Tibial nerve (tissue), 4 donors: ENCODE measurements around the gene FMO2. TPM values are rescaled to one million over a fixed set of nuclear protein-coding genes. Genes with fewer than 3 reads are reported as not detected.

Experiments
- DNase-seq, 2 donors: peaks; one replicate each; pipeline ENCODE4 v3.0.0-alpha.2; 2019; ENCODE audit warnings: low spot score in 2 of 2
- H3K27ac ChIP-seq, 4 donors: fragments of 200-600 bp; sonication (generic) in 3 of 4; one replicate each; pipeline ENCODE4 v1.5.1; 2017 to 2019; ENCODE audit warnings: mild to moderate bottlenecking in 1 of 4
- H3K27me3 ChIP-seq, 2 donors: fragments of 200-600 bp; sonication (generic) in 1 of 2; one replicate each; pipeline versions ENCODE4 v1.5.1 to v1.6.0; 2017 to 2019
- H3K36me3 ChIP-seq, 3 donors: fragments of 200-600 bp; sonication (generic); one replicate each; pipeline ENCODE4 v1.5.1; 2018 to 2019
- H3K4me1 ChIP-seq, 4 donors: fragments of 200-600 bp; sonication (generic) in 3 of 4; one replicate each; pipeline ENCODE4 v1.5.1; 2017 to 2019
- H3K4me3 ChIP-seq, 4 donors: fragments of 200-600 bp; sonication (generic) in 3 of 4; one replicate each; pipeline ENCODE4 v1.5.1; 2017 to 2019; ENCODE audit warnings: mild to moderate bottlenecking in 1 of 4, moderate library complexity in 1 of 4
- H3K9me3 ChIP-seq, 4 donors: fragments of 200-600 bp; sonication (generic) in 3 of 4; one replicate each; pipeline ENCODE4 v1.5.1; 2017 to 2019
- EP300 ChIP-seq, 2 donors: sonication (generic); formaldehyde crosslinking; IDR thresholded peaks; one replicate each; pipeline ENCODE4 v1.6.1; 2017; ENCODE audit warnings: antibody characterized with exemption in 2 of 2, mild to moderate bottlenecking in 1 of 2
- POLR2A ChIP-seq, 2 donors: fragments of 450-650 bp; IDR thresholded peaks; one replicate each; pipeline ENCODE4 v1.6.1; 2017; ENCODE audit warnings: antibody characterized with exemption in 2 of 2, mild to moderate bottlenecking in 2 of 2, moderate library complexity in 2 of 2
- WGBS, 2 donors: methylation state at CpG; one replicate each; pipeline ENCODE4 v1.1.5; 2018; 5-methylcytosine and 5-hydroxymethylcytosine counted together
- total RNA-seq, 4 donors: library from RNA; depleted of rRNA; stranded (reverse); fragments of >200 nt; gene quantifications; one replicate each; pipeline ENCODE4 v1.1.0, GENCODE V29; 2016
- TF ChIP-seq, protein P1 (sequence below), 5 experiments: fragments of 200-600 bp in 3 of 5; fragments of 450-650 bp in 2 of 5; sonication (generic) in 3 of 5; IDR thresholded peaks; one replicate each; pipeline ENCODE4 v1.5.1; 2016 to 2019; ENCODE audit warnings: antibody characterized with exemption in 5 of 5, mild to moderate bottlenecking in 3 of 5, moderate library complexity in 2 of 5

The FMO2 gene
- total RNA-seq, 4 donors from 2014 or later, result 25.7 to 36.6 (median 33.7) TPM

DNA sequence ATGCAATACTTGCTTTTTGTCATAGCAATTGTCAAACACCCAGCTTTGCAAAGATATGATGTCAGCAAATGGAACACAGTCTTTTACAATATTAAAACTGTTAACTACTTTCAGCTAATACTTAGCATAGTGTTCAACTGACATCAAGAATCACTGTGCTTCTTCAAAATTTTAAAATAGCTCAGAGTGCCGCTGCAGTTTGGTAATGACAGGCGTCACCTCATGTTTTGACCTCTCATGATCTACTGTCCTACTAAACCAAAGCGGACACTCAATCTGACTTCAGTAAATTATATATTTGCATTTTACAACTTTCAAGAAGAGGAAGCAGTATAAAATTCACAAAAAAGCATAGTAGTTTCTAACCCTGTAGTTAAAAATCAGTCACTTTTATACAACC is 65.2 kb downstream of the FMO2 start:
- 83 to 90% methylated on average over 3 of the region's 3 CpGs for WGBS, 2 donors
- Histone ChIP-seq H3K27ac (no peak overlapping the region), H3K4me1 (peaks cover 0 to 13% (median 4%) of the 10 kb centered on the region in 4 donors), H3K4me3 (no peak overlapping the region), H3K9me3 (no peaks in the 10 kb centered on the region), H3K27me3 (peaks cover 0 to 10% of the 10 kb centered on the region in 2 donors), H3K36me3 (no peaks in the 10 kb centered on the region)
- TF ChIP-seq POLR2A (IDR thresholded peaks at IDR 0.05), result no peak
- TF ChIP-seq, protein P1, sequence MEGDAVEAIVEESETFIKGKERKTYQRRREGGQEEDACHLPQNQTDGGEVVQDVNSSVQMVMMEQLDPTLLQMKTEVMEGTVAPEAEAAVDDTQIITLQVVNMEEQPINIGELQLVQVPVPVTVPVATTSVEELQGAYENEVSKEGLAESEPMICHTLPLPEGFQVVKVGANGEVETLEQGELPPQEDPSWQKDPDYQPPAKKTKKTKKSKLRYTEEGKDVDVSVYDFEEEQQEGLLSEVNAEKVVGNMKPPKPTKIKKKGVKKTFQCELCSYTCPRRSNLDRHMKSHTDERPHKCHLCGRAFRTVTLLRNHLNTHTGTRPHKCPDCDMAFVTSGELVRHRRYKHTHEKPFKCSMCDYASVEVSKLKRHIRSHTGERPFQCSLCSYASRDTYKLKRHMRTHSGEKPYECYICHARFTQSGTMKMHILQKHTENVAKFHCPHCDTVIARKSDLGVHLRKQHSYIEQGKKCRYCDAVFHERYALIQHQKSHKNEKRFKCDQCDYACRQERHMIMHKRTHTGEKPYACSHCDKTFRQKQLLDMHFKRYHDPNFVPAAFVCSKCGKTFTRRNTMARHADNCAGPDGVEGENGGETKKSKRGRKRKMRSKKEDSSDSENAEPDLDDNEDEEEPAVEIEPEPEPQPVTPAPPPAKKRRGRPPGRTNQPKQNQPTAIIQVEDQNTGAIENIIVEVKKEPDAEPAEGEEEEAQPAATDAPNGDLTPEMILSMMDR (IDR thresholded peaks at IDR 0.05), result no peak
- TF ChIP-seq EP300 (IDR thresholded peaks at IDR 0.05), result no peak
- DNase-seq, result no peak

DNA sequence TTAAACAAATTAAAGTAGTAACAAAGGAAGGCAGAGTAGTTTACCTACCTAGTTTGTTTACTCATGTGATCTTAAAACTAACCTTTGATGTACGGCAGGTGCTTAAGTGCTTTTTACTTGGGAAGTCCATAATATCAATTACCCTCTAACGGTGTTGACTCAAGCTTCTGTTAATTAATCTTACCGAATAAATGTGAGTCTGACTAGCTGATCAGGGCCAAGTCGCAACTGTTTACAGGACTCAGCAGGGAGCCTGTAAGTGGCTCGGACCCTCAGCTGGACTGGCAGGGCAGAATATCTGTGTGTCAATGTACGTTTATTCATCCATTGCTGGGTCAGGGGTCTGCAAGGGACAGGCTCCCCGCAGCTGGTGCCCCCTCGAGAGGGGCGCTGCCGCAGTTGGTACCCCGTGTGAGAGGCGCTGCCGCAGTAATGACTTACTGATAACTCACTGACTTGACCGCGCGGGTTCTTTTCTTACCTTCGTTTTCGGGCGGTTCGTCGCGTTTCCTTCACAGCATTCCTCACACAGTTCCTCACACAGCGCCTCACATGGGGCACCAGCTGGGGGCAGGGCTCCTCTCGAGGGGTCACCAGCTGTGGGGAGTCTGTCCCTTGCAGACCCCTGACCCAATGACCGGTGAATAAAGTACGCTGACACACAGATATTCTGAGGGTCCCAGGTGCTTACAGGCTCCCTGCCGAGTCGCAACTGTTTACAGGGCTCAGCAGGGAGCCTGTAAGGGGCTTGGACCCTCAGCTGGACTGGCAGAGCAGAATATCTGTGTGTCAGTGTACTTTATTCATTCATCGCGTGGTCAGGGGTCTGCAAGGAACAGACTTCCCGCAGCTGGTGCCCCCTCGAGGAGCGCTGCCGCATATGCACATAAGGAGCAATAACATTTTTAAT is 66.2 kb downstream of the FMO2 start:
- Histone ChIP-seq H3K27ac (peak overlapping the region in 1 of 4 donors; percentile 52), H3K4me3 (peak overlapping the region; percentile 20 to 57 (median 38)), H3K27me3 (peaks cover 0 to 10% of the 10 kb centered on the region in 2 donors), H3K36me3 (no peaks in the 10 kb centered on the region), H3K9me3 (no peaks in the 10 kb centered on the region), H3K4me1 (peaks cover 0 to 13% (median 4%) of the 10 kb centered on the region in 4 donors)
- 12% methylated on average over 28 of the region's 34 CpGs for WGBS, 2 donors
- TF ChIP-seq, protein P1 (IDR thresholded peaks at IDR 0.05), result peak; percentile 28 to 54 (median 44)
- TF ChIP-seq EP300 (IDR thresholded peaks at IDR 0.05), result no peak
- TF ChIP-seq POLR2A (IDR thresholded peaks at IDR 0.05), result no peak
- no peak for DNase-seq

DNA sequence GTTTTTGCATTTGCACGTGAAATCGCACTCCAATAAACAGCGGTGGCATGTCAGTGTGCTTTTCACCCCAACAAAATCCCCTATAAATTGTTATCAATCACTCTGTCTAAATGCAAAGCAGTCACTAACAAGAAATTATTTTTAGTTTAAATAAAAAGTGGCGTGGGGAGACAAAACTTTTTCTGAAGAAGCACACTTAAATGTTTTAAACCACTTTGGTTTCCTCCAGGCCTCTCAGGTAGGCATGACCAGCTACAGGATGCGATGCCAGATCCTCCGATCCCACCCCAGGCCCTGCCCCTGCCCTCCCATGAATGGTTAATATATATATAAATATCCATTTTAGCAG is 66.8 kb downstream of the FMO2 start:
- Histone ChIP-seq H3K36me3 (no peaks in the 10 kb centered on the region), H3K27ac (no peak overlapping the region), H3K27me3 (peaks cover 0 to 10% of the 10 kb centered on the region in 2 donors), H3K9me3 (no peaks in the 10 kb centered on the region), H3K4me1 (peaks cover 0 to 15% (median 4%) of the 10 kb centered on the region in 4 donors), H3K4me3 (peak overlapping the region; percentile 20 to 57 (median 38))
- WGBS, 2 donors, result 50 to 53% methylated on average over 6 of the region's 6 CpGs
- no peak for TF ChIP-seq POLR2A (IDR thresholded peaks at IDR 0.05)
- TF ChIP-seq EP300 (IDR thresholded peaks at IDR 0.05), result no peak
- TF ChIP-seq, protein P1 (IDR thresholded peaks at IDR 0.05), result peak in 1 of 5 experiments; percentile 1
- DNase-seq, result no peak

DNA sequence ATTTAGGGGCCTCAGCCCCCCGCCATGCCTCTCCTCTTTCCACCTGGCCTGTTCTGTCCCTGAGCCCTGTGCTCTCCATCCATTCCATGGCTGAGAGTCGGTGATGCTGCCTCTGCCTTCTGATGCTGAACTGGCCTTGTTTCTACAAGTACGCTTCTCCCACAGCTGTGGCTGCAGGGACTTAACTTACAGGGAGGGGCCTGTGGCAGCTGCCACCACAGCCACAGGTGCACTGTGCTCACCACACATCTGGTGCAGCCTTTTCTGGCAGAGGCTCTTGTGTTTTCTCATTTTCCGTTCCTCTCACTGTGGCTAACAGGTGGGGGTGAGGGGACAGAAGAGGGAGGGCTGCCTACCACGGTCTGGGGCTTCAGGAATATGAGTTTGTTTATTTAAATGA is 67.4 kb downstream of the FMO2 start:
- Histone ChIP-seq H3K4me3 (no peak overlapping the region), H3K27ac (no peak overlapping the region), H3K27me3 (peaks cover 0 to 10% of the 10 kb centered on the region in 2 donors), H3K9me3 (no peaks in the 10 kb centered on the region), H3K36me3 (no peaks in the 10 kb centered on the region), H3K4me1 (peaks cover 0 to 21% (median 4%) of the 10 kb centered on the region in 4 donors)
- DNase-seq, result no peak
- WGBS, 2 donors, result 65 to 81% methylated on average over 5 of the region's 5 CpGs
- TF ChIP-seq, protein P1 (IDR thresholded peaks at IDR 0.05), result no peak
- TF ChIP-seq EP300 (IDR thresholded peaks at IDR 0.05) (no peak), POLR2A (IDR thresholded peaks at IDR 0.05) (no peak)

DNA sequence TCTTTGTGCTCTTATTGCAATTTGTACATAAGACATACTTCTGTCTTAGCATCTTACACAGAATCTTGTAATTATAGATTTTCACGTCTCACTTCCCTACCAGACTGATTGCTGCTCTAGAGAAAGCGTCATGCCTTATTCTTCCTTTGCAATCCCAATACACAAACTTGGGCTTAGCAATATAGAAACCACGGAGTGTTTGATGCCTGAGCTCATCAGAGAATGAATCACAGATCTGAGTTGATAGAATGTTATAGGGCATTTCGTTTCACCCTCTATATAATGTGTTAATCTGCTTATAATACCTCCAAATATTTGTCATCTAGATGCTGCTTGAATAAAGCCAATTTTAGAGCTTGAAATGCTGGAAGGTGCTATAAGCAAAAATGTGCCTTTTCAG is 69.8 kb downstream of the FMO2 start:
- Histone ChIP-seq H3K27me3 (peaks cover 0 to 10% of the 10 kb centered on the region in 2 donors), H3K36me3 (no peaks in the 10 kb centered on the region), H3K9me3 (no peaks in the 10 kb centered on the region), H3K4me3 (no peak overlapping the region), H3K4me1 (peaks cover 0 to 39% (median 4%) of the 10 kb centered on the region in 4 donors), H3K27ac (no peak overlapping the region)
- no peak for DNase-seq
- WGBS, 2 donors, result 80 to 89% methylated on average over 4 of the region's 4 CpGs
- TF ChIP-seq, protein P1 (IDR thresholded peaks at IDR 0.05), result no peak
- TF ChIP-seq EP300 (IDR thresholded peaks at IDR 0.05) (no peak), POLR2A (IDR thresholded peaks at IDR 0.05) (no peak)
